Measurements from ENCODE around the gene GPX7.

- TF ChIP-seq CTCF (IDR thresholded peaks at IDR 0.05): no peak
- TF ChIP-seq TCF7 (CRISPR knock-in tag; IDR thresholded peaks at IDR 0.05; ENCODE audit: low read depth): no peak
- no peak for TF ChIP-seq MAX (CRISPR knock-in tag; IDR thresholded peaks at IDR 0.05)
- TF ChIP-seq NR2C2 (CRISPR knock-in tag; IDR thresholded peaks at IDR 0.05): no peak
- no peak for TF ChIP-seq ZNF232 (CRISPR knock-in tag; IDR thresholded peaks at IDR 0.05)
- TF ChIP-seq AFF4 (CRISPR knock-in tag; IDR thresholded peaks at IDR 0.05; ENCODE audit: borderline replicate concordance): no peak
- TF ChIP-seq PREB (CRISPR knock-in tag; IDR thresholded peaks at IDR 0.05; ENCODE audit: borderline replicate concordance): no peak
- no peak for TF ChIP-seq ZNF671 (CRISPR knock-in tag; IDR thresholded peaks at IDR 0.05)
- TF ChIP-seq TP53 (CRISPR knock-in tag; IDR thresholded peaks at IDR 0.05): no peak
- no peak for TF ChIP-seq ETV6 (CRISPR knock-in tag; IDR thresholded peaks at IDR 0.05)
- TF ChIP-seq ELF4 (CRISPR knock-in tag; IDR thresholded peaks at IDR 0.05; ENCODE audit: low read depth): no peak
- no peak for TF ChIP-seq ZNF281 (CRISPR knock-in tag; IDR thresholded peaks at IDR 0.05)
- no peak for TF ChIP-seq SP1 (CRISPR knock-in tag; conservative IDR thresholded peaks at IDR 0.05)
Measured at GRCh38 chr1:52641307-52641706, 39.1 kb downstream of the GPX7 start.
